ENCODE data around the gene PYGM.

Gene PYGM

DNA sequence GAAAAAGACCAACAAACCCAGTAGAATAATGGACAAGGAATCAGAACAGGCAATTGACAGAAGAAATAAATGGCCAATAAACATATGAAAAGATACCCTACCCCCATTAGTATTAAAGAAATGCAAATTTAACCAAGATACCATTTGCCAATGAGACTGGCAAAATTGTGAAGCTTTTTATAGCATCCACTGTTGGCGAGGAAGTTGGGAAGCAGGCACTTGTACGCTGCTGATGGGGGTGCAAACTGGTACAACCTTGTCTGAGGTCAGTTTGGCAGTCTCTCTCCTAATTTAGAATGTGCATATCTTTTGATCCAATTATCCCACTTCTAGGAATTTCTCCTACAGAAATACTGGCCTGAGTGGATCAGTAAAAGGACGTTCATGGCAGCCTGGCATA, 28.2 kb downstream of the PYGM start:
- DNase-seq (ENCODE audit: low read depth): no peak
- TF ChIP-seq CTCF (IDR thresholded peaks at IDR 0.05; ENCODE audit: insufficient read depth, low read depth, low read length, missing control alignments): no peak
- H3K4me3 ChIP-seq (ENCODE audit: low read depth, low read length): no peak overlapping the region

DNA sequence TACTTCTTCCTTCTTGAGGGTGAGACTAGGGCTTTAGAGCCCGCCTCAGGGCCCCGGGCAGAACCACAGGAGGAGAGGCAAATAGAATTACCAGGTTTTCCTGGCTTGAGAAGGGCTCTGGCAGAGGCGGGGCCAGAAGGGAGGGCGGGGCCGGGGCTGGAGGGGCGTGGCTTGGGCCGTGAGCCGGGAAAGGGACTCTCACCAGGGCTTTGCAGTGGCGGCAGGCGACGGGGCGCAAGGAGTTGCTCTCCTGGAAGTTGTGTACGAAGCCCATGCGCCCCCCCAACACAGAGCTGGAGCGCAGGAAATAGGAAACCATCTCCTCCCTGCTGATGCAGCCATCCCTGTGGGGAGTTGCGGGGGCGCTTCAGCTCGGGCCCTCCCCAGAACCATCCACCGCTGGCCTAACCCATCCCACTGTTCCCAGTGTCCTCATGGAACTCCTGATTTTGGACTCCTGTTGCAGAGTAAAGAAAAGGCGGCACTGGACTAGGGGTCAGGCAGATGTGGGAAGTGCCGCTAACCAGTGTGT, 29.9 kb downstream of the PYGM start:
- no peak overlapping the region for H3K4me3 ChIP-seq (ENCODE audit: low read depth, low read length)
- no peak for DNase-seq (ENCODE audit: low read depth)
- TF ChIP-seq CTCF (IDR thresholded peaks at IDR 0.05; ENCODE audit: insufficient read depth, low read depth, low read length, missing control alignments): no peak

DNA sequence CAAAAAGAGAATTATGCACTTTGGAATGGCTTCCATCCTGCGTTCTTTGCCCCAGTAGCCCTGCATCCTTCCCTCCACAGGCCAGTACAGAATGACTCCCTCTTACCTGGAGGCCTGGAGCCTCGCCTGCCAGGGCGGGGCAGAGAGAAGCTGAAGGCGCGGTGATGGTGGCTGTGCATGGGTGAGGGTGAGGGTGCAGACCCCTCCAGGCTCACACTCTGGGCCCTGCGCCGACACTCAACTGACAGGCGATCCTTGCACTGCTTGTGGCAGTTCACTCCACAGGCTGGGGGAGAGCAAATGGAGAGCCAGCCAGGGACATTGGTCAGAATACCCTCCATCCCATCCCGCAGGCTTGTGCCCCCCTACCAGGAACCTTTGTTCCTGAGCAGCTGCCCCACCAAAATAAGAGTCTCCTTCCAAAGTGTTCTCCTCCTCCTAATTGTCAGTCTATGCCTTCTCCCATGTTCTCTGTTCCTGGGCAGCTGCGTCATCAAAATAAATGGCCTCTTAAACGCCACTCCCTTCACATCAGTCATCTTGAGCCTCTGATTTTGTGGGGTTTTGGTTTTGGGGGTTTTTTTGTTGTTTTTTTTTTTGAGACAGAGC, 30.9 kb downstream of the PYGM start:
- no peak overlapping the region for H3K4me3 ChIP-seq (ENCODE audit: low read depth, low read length)
- DNase-seq (ENCODE audit: low read depth): no peak
- TF ChIP-seq CTCF (IDR thresholded peaks at IDR 0.05; ENCODE audit: insufficient read depth, low read depth, low read length, missing control alignments): no peak

- no peak overlapping the region for H3K4me3 ChIP-seq (ENCODE audit: low read depth, low read length)
- TF ChIP-seq CTCF (IDR thresholded peaks at IDR 0.05; ENCODE audit: insufficient read depth, low read depth, low read length, missing control alignments): no peak
- no peak for DNase-seq (ENCODE audit: low read depth)
Observed at GRCh38 chr11:64726867-64727530, 32.8 kb downstream of the PYGM start.

DNA sequence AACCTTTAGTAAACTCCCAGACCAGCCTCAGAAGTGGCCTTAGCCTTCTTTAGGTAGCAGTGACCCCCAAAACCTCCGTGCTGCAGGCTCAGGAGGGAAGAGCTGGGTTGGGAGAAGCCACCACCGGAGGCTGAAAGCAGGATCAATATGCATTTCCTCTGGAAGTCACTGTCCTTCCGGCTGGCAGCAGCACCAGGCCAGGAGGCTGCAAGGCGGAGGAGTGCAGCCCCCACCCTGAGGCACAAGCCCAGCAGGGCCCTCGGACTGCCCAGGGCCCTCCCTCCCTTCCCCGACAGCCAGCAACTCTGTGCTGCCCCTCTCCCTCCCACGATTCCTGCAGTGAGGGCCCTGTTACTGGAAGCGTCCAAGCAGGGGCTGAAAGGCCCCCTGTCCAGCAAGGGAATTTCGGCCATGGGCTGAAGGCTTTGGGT, 33.5 kb downstream of the PYGM start:
- DNase-seq (ENCODE audit: low read depth): no peak
- TF ChIP-seq CTCF (IDR thresholded peaks at IDR 0.05; ENCODE audit: insufficient read depth, low read depth, low read length, missing control alignments): no peak
- no peak overlapping the region for H3K4me3 ChIP-seq (ENCODE audit: low read depth, low read length)

DNA sequence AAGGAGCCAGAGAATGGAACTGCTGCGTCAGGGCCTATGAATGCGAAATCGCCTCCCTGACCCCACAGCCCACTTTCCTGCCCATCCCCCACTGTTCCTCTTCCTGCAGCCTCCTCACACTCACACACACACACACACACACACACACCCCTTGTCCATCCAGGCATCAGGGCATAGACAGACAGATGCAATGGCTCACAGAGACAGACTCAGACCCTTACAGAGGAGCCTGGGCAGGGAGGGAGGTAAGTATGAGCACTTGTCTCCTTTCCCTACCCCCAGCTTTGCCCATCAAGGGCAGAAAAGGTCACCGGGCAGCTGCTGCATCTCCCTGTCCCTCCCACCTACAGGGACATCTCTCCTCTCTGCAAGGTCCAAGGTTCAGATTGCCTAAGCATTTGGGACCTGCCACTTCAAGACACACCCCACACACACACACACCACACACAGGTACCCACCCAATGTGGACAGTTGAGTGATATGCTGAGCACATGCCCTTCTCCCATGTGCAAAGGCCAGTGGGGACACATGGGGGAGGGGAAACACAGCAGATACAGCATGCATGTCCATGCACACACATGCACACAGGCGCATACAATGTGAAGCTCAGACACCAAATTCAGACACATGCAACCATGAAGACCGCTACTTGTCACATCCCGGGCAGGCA, 34.8 kb downstream of the PYGM start:
- TF ChIP-seq CTCF (IDR thresholded peaks at IDR 0.05; ENCODE audit: insufficient read depth, low read depth, low read length, missing control alignments): no peak
- H3K4me3 ChIP-seq (ENCODE audit: low read depth, low read length): no peak overlapping the region
- DNase-seq (ENCODE audit: low read depth): no peak

Data from GM12865 (cell line).